ENCODE results near the gene JMJD8. TPM values are rescaled to one million over a fixed set of nuclear protein-coding genes. Genes with fewer than 3 reads are reported as not detected.

Gene JMJD8
- total RNA-seq, 1 experiment from 2014 or later: 81.3 TPM

DNA sequence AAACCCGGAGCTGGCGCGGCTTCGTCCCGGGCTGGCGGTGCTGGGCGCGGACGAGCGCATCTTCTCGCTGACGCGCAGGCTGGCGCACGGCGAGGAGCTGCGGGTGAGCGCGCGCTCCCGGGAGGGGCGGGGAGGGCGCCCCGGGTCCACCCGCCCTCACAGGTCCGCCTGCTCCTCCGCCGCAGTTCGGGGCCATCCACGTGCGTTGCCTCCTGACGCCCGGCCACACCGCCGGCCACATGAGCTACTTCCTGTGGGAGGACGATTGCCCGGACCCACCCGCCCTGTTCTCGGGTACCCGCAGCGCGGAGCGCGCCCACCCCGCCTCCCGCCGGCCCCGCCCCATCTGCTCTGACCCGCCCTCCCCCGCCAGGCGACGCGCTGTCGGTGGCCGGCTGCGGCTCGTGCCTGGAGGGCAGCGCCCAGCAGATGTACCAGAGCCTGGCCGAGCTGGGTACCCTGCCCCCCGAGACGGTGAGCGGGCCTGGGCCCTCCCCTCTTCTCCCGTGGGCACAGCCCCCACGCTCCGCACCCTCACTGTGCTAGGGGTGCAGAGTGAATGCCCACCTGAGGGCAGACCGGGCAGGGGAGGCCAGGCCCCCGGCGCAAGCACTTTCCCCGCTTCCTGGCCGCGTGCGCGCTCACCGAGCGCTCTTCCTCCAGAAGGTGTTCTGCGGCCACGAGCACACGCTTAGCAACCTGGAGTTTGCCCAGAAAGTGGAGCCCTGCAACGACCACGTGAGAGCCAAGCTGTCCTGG lies 44.2 kb upstream of the JMJD8 start:
- no peaks in the 10 kb centered on the region for H3K27me3 ChIP-seq (ENCODE audit: low read length)
- peak overlapping the region; percentile 84 for H3K4me2 ChIP-seq (ENCODE audit: low read length)
- peaks cover 8% of the 10 kb centered on the region; the same call in 1 of the 2 replicates for H3K4me1 ChIP-seq (ENCODE audit: insufficient read depth, low read length)
- ATAC-seq (peak; percentile 47), DNase-seq (peak; percentile 85)
- H3K79me2 ChIP-seq (ENCODE audit: low read length): 0 out of 2 replicates have a peak, but pooled peaks cover 9% of the 10 kb centered on the region
- H3F3A ChIP-seq (ENCODE audit: low read length, unreplicated experiment): peaks cover 3% of the 10 kb centered on the region
- POLR2A ChIA-PET (ENCODE audit: unreplicated experiment): interaction anchor here (0.6 to 0.8 kb wide), 5 partner anchors 15 to 651 kb away, joined by 3 to 6 read pairs (median 3); no protein-coding TSS in a partner anchor
- H3K9me3 ChIP-seq (ENCODE audit: low read length): no peaks in the 10 kb centered on the region
- CTCF ChIA-PET: interaction anchor here (0.5 to 1.3 kb wide), 4 partner anchors 12 to 329 kb away, joined by 3 to 12 read pairs (median 4); no protein-coding TSS in a partner anchor
- no peak overlapping the region for H3K9ac ChIP-seq (ENCODE audit: low read length)
- H3K36me3 ChIP-seq (ENCODE audit: low read depth, low read length): no peaks in the 10 kb centered on the region; the same call in 1 of the 2 replicates
- H3K4me3 ChIP-seq (ENCODE audit: low read length): peak overlapping the region; percentile 66
- no peaks in the 10 kb centered on the region for H4K20me1 ChIP-seq (ENCODE audit: low read length)
- no peak overlapping the region for H3K27ac ChIP-seq (ENCODE audit: low read length)
- TF ChIP-seq, protein P1, sequence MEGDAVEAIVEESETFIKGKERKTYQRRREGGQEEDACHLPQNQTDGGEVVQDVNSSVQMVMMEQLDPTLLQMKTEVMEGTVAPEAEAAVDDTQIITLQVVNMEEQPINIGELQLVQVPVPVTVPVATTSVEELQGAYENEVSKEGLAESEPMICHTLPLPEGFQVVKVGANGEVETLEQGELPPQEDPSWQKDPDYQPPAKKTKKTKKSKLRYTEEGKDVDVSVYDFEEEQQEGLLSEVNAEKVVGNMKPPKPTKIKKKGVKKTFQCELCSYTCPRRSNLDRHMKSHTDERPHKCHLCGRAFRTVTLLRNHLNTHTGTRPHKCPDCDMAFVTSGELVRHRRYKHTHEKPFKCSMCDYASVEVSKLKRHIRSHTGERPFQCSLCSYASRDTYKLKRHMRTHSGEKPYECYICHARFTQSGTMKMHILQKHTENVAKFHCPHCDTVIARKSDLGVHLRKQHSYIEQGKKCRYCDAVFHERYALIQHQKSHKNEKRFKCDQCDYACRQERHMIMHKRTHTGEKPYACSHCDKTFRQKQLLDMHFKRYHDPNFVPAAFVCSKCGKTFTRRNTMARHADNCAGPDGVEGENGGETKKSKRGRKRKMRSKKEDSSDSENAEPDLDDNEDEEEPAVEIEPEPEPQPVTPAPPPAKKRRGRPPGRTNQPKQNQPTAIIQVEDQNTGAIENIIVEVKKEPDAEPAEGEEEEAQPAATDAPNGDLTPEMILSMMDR (conservative IDR thresholded peaks at IDR 0.05; ENCODE audit: low read depth, low read length): no peak
- TF ChIP-seq EZH2phosphoT487 (IDR thresholded peaks at IDR 0.05; ENCODE audit: borderline replicate concordance, low read length) (peak; percentile 75), EZH2 (IDR thresholded peaks at IDR 0.05; ENCODE audit: low read length, unreplicated experiment) (no peak)
- no peaks in the 10 kb centered on the region for H3K9me2 ChIP-seq (replicated peaks; ENCODE audit: low read length)
- H2AFZ ChIP-seq (ENCODE audit: low read length): peak overlapping the region; percentile 48; the same call in 1 of the 2 replicates
- no TSS peak for BruUV-seq (replicated peaks)
- intact Hi-C loops (cut with micrococcal nuclease): no loop called here

DNA sequence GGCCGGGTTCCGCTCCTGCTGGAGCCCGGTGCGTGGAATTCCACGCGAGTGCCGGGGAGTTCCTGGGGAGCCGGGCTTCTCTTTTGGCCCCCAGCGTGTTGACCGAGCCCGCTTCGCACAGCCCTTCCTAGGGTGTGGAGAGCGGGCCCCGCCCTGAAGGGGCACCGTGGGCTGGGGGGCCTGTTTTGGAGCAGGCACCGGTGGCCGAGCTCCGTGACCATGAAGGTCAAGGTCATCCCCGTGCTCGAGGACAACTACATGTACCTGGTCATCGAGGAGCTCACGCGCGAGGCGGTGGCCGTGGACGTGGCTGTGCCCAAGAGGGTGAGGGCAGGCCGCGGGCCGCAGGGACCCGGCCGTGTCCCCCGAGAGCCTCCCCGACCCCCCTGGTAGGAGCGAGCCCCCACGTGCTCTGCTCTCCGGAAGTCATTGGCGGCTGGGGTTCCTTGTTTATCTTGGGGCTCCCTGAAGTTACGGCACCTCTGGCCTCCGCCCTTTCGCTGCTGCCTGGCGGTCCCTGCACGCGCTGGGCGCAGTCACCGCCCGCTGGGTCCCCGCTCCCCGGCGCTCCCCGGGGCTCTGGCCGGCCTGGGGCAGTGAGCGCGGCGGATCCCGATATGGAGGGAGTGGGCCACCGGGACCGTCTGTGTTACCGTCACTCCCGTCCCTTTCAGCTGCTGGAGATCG lies 43.3 kb upstream of the JMJD8 start:
- CTCF ChIA-PET: interaction anchor here (0.5 to 1.1 kb wide), 2 partner anchors 11 to 330 kb away, joined by 3 read pairs; no protein-coding TSS in a partner anchor
- no peak for DNase-seq
- H3K9ac ChIP-seq (ENCODE audit: low read length): peak overlapping the region; percentile 34; the same call in 1 of the 2 replicates

More for the DNA sequence above, 43.3 kb upstream of the JMJD8 start:
- no peaks in the 10 kb centered on the region for H3K9me3 ChIP-seq (ENCODE audit: low read length)
- no peak overlapping the region for H3K27ac ChIP-seq (ENCODE audit: low read length)
- H3K4me1 ChIP-seq (ENCODE audit: insufficient read depth, low read length): peaks cover 8% of the 10 kb centered on the region; the same call in 1 of the 2 replicates
- intact Hi-C loops (cut with micrococcal nuclease): no loop called here
- BruUV-seq (replicated peaks): no TSS peak
- ATAC-seq: peak; percentile 4
- peak overlapping the region; percentile 83 for H3K4me2 ChIP-seq (ENCODE audit: low read length)
- H3F3A ChIP-seq (ENCODE audit: low read length, unreplicated experiment): peaks cover 3% of the 10 kb centered on the region
- no peaks in the 10 kb centered on the region for H4K20me1 ChIP-seq (ENCODE audit: low read length)
- 0 out of 2 replicates have a peak, but pooled peaks cover 9% of the 10 kb centered on the region for H3K79me2 ChIP-seq (ENCODE audit: low read length)
- no peak overlapping the region for H2AFZ ChIP-seq (ENCODE audit: low read length)
- no peaks in the 10 kb centered on the region for H3K36me3 ChIP-seq (ENCODE audit: low read depth, low read length)
- no peaks in the 10 kb centered on the region for H3K27me3 ChIP-seq (ENCODE audit: low read length)
- POLR2A ChIA-PET (ENCODE audit: unreplicated experiment): interaction anchor here (0.6 kb wide), 3 partner anchors 31 to 652 kb away, joined by 3 to 5 read pairs (median 3); no protein-coding TSS in a partner anchor
- TF ChIP-seq, protein P1 (conservative IDR thresholded peaks at IDR 0.05; ENCODE audit: low read depth, low read length): no peak
- TF ChIP-seq EZH2 (IDR thresholded peaks at IDR 0.05; ENCODE audit: low read length, unreplicated experiment) (no peak), EZH2phosphoT487 (IDR thresholded peaks at IDR 0.05; ENCODE audit: borderline replicate concordance, low read length) (no peak)
- H3K4me3 ChIP-seq (ENCODE audit: low read length): peak overlapping the region; percentile 66
- H3K9me2 ChIP-seq (replicated peaks; ENCODE audit: low read length): no peaks in the 10 kb centered on the region

Measured in PC-3 (cell line).